Adipocyte (in vitro differentiated cells): Measurements from ENCODE around the gene LRRC2.

Source experiments
- DNase-seq: peaks from one replicate; pipeline ENCODE4 v3.0.0-alpha.2; 2015; ENCODE audit warnings: low read depth
- H3K27me3 ChIP-seq: replicated peaks from 2 replicates; pipeline ENCODE4 v1.7.0; 2013; ENCODE audit warnings: mild to moderate bottlenecking, low read length, moderate library complexity; ENCODE audit not compliant: control insufficient read depth, insufficient read depth
- H3K36me3 ChIP-seq: 2 replicates; pipeline ENCODE4 v1.7.0; 2013; ENCODE audit warnings: low read length, mild to moderate bottlenecking, moderate library complexity; ENCODE audit not compliant: control insufficient read depth, insufficient read depth, severe bottlenecking
- H3K4me1 ChIP-seq: 2 replicates; pipeline ENCODE4 v1.7.0; 2013; ENCODE audit warnings: mild to moderate bottlenecking, low read length, moderate library complexity; ENCODE audit not compliant: control insufficient read depth, insufficient read depth
- H3K4me3 ChIP-seq: 2 replicates; pipeline ENCODE4 v1.7.0; 2013; ENCODE audit warnings: mild to moderate bottlenecking, low read length, moderate library complexity
- H3K9ac ChIP-seq: 2 replicates; pipeline ENCODE4 v1.7.0; 2013; ENCODE audit warnings: mild to moderate bottlenecking, low read length, moderate library complexity
- H3K9me3 ChIP-seq: 2 replicates; pipeline ENCODE4 v1.7.0; 2013; ENCODE audit warnings: mild to moderate bottlenecking, low read length, moderate library complexity; ENCODE audit not compliant: control insufficient read depth

LRRC2 gene

GRCh38 chr3:46566040-46566641 is at the start of gene LRRC2:
Gene LRRC2, minus strand, starts transcription at chr3:46566302. Its CDS starts 14,711 bp downstream, at chr3:46551591.
- H3K36me3 ChIP-seq = no peaks in the 10 kb centered on the region
- peaks cover 11% of the 10 kb centered on the region for H3K9me3 ChIP-seq
- peak within 1 kb of the TSS; percentile 83 for H3K4me3 ChIP-seq
- H3K9ac ChIP-seq = peak within 1 kb of the TSS; percentile 77
- DNase-seq = peak; percentile 76
- peaks cover 18% of the 10 kb centered on the region for H3K4me1 ChIP-seq
- no peaks in the 10 kb centered on the region for H3K27me3 ChIP-seq

- Histone ChIP-seq H3K36me3 (no peaks in the 10 kb centered on the region), H3K9me3 (no peaks in the 10 kb centered on the region), H3K4me3 (no peak overlapping the region), H3K4me1 (peaks cover 14% of the 10 kb centered on the region), H3K9ac (no peak overlapping the region), H3K27me3 (peaks cover 33% of the 10 kb centered on the region)
- no peak for DNase-seq
These were observed 49.1 kb upstream of the LRRC2 start for GRCh38 chr3:46615050-46615775.

- H3K4me3 ChIP-seq = no peak overlapping the region
- H3K9me3 ChIP-seq = no peaks in the 10 kb centered on the region
- no peak overlapping the region for H3K9ac ChIP-seq
- H3K27me3 ChIP-seq = peaks cover 33% of the 10 kb centered on the region
- no peaks in the 10 kb centered on the region for H3K36me3 ChIP-seq
- H3K4me1 ChIP-seq = peaks cover 21% of the 10 kb centered on the region
- no peak for DNase-seq
These were observed 48.3 kb upstream of the LRRC2 start for GRCh38 chr3:46614431-46614830.

DNA sequence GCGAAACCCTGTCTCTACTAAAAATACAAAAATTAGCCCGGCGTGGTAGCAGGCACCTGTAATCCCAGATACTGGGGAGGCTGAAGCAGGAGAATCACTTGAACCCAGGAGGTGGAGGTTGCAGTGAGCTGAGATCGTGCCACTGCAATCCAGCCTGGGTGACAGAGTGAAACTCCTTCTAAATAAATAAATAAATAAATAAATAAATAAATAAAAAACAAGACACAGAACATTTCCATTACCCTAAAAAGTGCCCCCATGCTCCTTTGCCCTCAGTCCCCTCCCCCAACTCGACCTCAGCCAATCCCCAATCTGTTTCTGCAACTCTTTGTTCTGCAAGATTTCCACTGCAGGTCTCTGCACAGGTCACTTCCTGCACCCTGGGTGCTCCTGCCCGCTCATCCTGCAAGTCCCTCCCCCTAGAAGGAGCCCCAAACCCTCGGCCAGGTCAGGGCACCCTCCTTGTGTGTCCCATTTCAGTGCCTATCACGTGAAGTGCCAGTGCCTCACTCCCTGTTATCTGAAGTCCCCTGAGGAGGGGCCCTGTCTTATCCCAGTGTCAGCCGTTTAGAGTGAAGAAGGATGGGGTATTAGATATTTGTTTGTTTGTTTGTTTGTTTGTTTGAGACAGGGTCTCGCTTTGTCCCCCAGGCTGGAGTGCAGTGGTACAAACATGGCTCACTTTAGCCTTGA is 47.4 kb upstream of the LRRC2 start:
- Histone ChIP-seq H3K4me1 (peaks cover 31% of the 10 kb centered on the region), H3K27me3 (peaks cover 31% of the 10 kb centered on the region), H3K36me3 (no peaks in the 10 kb centered on the region), H3K9ac (no peak overlapping the region), H3K9me3 (no peaks in the 10 kb centered on the region), H3K4me3 (no peak overlapping the region)
- DNase-seq = no peak

GRCh38 chr3:46612324-46612723 is 46.2 kb upstream of the LRRC2 start, which contains the start of gene FAM240A:
Gene FAM240A, plus strand, starts transcription at chr3:46612525. Its CDS starts 159 bp downstream, at chr3:46612684.
- peaks cover 21% of the 10 kb centered on the region for H3K27me3 ChIP-seq
- DNase-seq = peak; percentile 60
- no peak within 1 kb of the TSS for H3K4me3 ChIP-seq
- no peaks in the 10 kb centered on the region for H3K36me3 ChIP-seq
- H3K9me3 ChIP-seq = no peaks in the 10 kb centered on the region
- H3K4me1 ChIP-seq = peaks cover 42% of the 10 kb centered on the region
- H3K9ac ChIP-seq = peak within 1 kb of the TSS; percentile 61

DNA sequence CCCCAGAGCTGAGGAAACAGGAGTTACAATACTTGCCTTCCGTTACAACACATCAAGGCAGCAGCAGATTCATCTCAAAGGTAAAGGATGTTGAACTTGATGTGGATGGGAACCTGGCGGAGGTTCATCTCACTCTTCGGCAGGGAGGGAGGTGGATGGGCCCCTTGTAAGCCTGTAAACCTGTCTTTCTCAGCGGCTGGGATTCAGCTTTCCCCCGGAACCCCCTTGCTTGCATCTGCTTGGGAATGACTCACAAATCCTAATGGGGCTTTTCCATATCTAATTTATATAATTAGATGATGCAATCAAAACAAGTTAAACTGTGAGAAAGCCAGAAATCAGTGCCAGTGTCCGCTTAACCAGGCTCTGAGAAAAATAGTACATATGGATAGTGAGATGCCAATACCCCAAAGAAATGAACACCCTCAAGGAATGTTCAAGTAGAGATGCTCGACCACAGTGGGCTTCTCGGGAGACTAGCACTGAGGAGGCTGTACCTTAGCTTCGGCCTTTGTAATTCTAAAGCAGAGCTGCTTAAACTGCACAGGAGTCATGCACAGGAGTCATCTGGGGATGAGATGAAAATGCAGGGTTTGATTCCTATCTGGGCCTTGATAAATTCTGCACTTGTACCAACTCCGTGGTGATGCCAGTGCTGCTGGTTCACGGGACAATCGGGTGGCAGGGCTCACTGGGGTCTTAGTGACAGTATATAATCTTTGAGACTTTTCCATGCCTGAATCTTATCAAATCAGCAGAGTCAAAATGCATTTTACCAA is 44.0 kb upstream of the LRRC2 start:
- DNase-seq = peak; percentile 27
- Histone ChIP-seq H3K27me3 (peaks cover 7% of the 10 kb centered on the region), H3K4me1 (peaks cover 49% of the 10 kb centered on the region), H3K9ac (no peak overlapping the region), H3K4me3 (no peak overlapping the region), H3K9me3 (no peaks in the 10 kb centered on the region), H3K36me3 (no peaks in the 10 kb centered on the region)

GRCh38 chr3:46609212-46609721 is 43.2 kb upstream of the LRRC2 start:
- Histone ChIP-seq H3K4me3 (no peak overlapping the region), H3K36me3 (no peaks in the 10 kb centered on the region), H3K4me1 (peaks cover 49% of the 10 kb centered on the region), H3K27me3 (no peaks in the 10 kb centered on the region), H3K9me3 (no peaks in the 10 kb centered on the region), H3K9ac (no peak overlapping the region)
- peak; percentile 60 for DNase-seq

- DNase-seq = peak; percentile 15
- Histone ChIP-seq H3K9me3 (no peaks in the 10 kb centered on the region), H3K4me3 (no peak overlapping the region), H3K27me3 (no peaks in the 10 kb centered on the region), H3K4me1 (peaks cover 45% of the 10 kb centered on the region), H3K9ac (peak overlapping the region; percentile 2), H3K36me3 (no peaks in the 10 kb centered on the region)
These were observed 41.5 kb upstream of the LRRC2 start for GRCh38 chr3:46607603-46608028.

DNA sequence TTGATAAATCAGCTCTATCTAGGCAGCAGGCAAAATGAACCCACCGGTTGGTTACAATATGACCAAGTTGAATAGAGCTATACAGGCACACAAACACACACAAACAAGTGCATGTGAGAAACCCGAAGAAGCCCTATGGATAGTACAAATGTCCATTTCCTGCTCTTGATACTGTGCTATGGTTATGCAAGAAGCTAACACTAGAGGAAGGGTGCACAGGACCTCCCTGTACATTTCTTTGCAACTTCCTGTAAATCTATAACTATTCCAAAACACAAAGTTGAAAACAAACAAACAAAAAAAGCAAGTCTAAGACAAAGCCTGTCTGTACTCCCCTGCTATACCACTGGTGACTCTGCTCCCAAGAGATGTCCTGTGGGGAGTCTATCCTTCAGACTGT is 38.0 kb upstream of the LRRC2 start:
- Histone ChIP-seq H3K27me3 (no peaks in the 10 kb centered on the region), H3K4me1 (peaks cover 25% of the 10 kb centered on the region), H3K9ac (no peak overlapping the region), H3K4me3 (no peak overlapping the region), H3K36me3 (no peaks in the 10 kb centered on the region), H3K9me3 (no peaks in the 10 kb centered on the region)
- DNase-seq = no peak

GRCh38 chr3:46603446-46604046 is 37.4 kb upstream of the LRRC2 start:
- no peaks in the 10 kb centered on the region for H3K27me3 ChIP-seq
- DNase-seq = no peak
- peaks cover 19% of the 10 kb centered on the region for H3K4me1 ChIP-seq
- no peak overlapping the region for H3K4me3 ChIP-seq
- no peaks in the 10 kb centered on the region for H3K36me3 ChIP-seq
- no peaks in the 10 kb centered on the region for H3K9me3 ChIP-seq
- no peak overlapping the region for H3K9ac ChIP-seq
